Activated B cell treated with CpG ODN at 0.5 μM for 24 hours (primary cell): ENCODE results near the gene BRIP1. TPM values are rescaled to one million over a fixed set of nuclear protein-coding genes. Genes with fewer than 3 reads are reported as not detected.
"Not testable (repeated sequence)": the region's sequence is repeated elsewhere in the genome, so short reads cannot be mapped to it uniquely, and the experiment has no call there.

Source experiments
- ATAC-seq: fragments of 200-7000 bp; cut with Tn5 transposase; one replicate; pipeline ENCODE4 v1.10.0; 2021; ENCODE audit warnings: low read depth, mild to moderate bottlenecking, moderate library complexity
- CTCF ChIA-PET: fragments of 350-600 bp; sonication (Branson Sonifier 250); formaldehyde crosslinking; loops from one replicate; lab custom pipeline; 2021; ENCODE audit warnings: antibody characterized with exemption; lab: Charles Lee
- POLR2A ChIA-PET: fragments of 350-600 bp; sonication (Branson Sonifier 250); formaldehyde crosslinking; loops from one replicate; lab custom pipeline; 2021; ENCODE audit warnings: antibody characterized with exemption; lab: Charles Lee
- DNase-seq: peaks from one replicate; pipeline ENCODE4 v3.0.0; 2022
- H3K27ac Mint-ChIP-seq: one replicate; pipeline ENCODE4 v1.8.0; 2020; ENCODE audit warnings: mixed read lengths
- H3K27me3 Mint-ChIP-seq: one replicate; pipeline ENCODE4 v1.8.0; 2021; ENCODE audit warnings: mixed read lengths
- H3K36me3 Mint-ChIP-seq: one replicate; pipeline ENCODE4 v1.8.0; 2021; ENCODE audit warnings: low read depth, mixed read lengths
- H3K4me1 Mint-ChIP-seq: one replicate; pipeline ENCODE4 v1.8.0; 2021; ENCODE audit warnings: mixed read lengths
- H3K4me3 Mint-ChIP-seq: one replicate; pipeline ENCODE4 v1.8.0; 2020; ENCODE audit warnings: mild to moderate bottlenecking, mixed read lengths
- H3K9me3 Mint-ChIP-seq: one replicate; pipeline ENCODE4 v1.8.0; 2020; ENCODE audit warnings: mixed read lengths
- intact Hi-C: fragments of 100-400 bp; cut with micrococcal nuclease; formaldehyde crosslinking; loops from one replicate; pipeline ENCODE4 v1.15.1; 2024
- total RNA-seq: library from RNA; stranded (reverse); gene quantifications from 2 replicates; pipeline ENCODE4 v1.2.3, GENCODE V29; 2022
- TF ChIP-seq, protein P1 (sequence below): fragments of 200-600 bp; IDR thresholded peaks from one replicate; pipeline ENCODE4 v1.8.0; 2022; ENCODE audit warnings: antibody characterized with exemption, mild to moderate bottlenecking

Gene BRIP1
- total RNA-seq, 1 donor from 2014 or later = 2.5 TPM

DNA sequence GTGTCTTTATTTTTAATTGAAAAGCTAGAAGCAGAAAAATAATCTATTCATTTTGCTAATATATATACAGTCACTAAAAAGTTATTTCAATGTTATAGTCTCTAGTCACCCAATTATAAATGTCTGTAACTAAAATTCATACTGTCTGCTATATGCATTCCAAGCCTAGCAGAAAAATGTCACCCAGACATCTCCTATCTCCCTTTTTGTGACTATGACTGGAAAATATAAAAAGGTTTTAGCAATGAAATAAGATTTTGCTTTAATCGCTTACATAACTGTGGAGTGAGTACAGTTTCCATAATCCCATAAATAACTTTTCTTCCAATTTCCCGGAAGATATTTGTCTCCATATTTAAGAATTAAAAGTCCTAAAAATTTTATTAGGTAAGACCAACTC, 88.6 kb downstream of the BRIP1 start:
- POLR2A ChIA-PET = no interaction called here
- CTCF ChIA-PET = no interaction called here
- Mint-ChIP-seq H3K27ac (no peak overlapping the region), H3K9me3 (peaks cover 13% of the 10 kb centered on the region), H3K27me3 (no peaks in the 10 kb centered on the region), H3K4me3 (no peak overlapping the region), H3K4me1 (peaks cover 8% of the 10 kb centered on the region), H3K36me3 (peaks cover 3% of the 10 kb centered on the region)
- TF ChIP-seq, protein P1, sequence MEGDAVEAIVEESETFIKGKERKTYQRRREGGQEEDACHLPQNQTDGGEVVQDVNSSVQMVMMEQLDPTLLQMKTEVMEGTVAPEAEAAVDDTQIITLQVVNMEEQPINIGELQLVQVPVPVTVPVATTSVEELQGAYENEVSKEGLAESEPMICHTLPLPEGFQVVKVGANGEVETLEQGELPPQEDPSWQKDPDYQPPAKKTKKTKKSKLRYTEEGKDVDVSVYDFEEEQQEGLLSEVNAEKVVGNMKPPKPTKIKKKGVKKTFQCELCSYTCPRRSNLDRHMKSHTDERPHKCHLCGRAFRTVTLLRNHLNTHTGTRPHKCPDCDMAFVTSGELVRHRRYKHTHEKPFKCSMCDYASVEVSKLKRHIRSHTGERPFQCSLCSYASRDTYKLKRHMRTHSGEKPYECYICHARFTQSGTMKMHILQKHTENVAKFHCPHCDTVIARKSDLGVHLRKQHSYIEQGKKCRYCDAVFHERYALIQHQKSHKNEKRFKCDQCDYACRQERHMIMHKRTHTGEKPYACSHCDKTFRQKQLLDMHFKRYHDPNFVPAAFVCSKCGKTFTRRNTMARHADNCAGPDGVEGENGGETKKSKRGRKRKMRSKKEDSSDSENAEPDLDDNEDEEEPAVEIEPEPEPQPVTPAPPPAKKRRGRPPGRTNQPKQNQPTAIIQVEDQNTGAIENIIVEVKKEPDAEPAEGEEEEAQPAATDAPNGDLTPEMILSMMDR = no peak
- intact Hi-C loops = no loop called here
- ATAC-seq (no peak), DNase-seq (no peak)

GRCh38 chr17:61774087-61774486, 89.2 kb downstream of the BRIP1 start:
- CTCF ChIA-PET, H3K4me3 Mint-ChIP-seq, H3K4me1 Mint-ChIP-seq, DNase-seq, H3K27ac Mint-ChIP-seq, intact Hi-C loops, H3K36me3 Mint-ChIP-seq, POLR2A ChIA-PET, H3K27me3 Mint-ChIP-seq, ATAC-seq: not testable (repeated sequence)
- H3K9me3 Mint-ChIP-seq = peaks cover 15% of the 10 kb centered on the region

GRCh38 chr17:61770752-61771533, 92.4 kb downstream of the BRIP1 start:
- Mint-ChIP-seq H3K4me3 (no peak overlapping the region), H3K9me3 (peaks cover 18% of the 10 kb centered on the region), H3K27ac (no peak overlapping the region), H3K4me1 (no peaks in the 10 kb centered on the region), H3K36me3 (peaks cover 5% of the 10 kb centered on the region), H3K27me3 (no peaks in the 10 kb centered on the region)
- DNase-seq (no peak), ATAC-seq (no peak)
- ChIA-PET CTCF (no interaction called here), POLR2A (no interaction called here)
- intact Hi-C loops = no loop called here
- TF ChIP-seq, protein P1 = no peak

GRCh38 chr17:61770043-61770442, 93.3 kb downstream of the BRIP1 start:
- ChIA-PET CTCF (no interaction called here), POLR2A (no interaction called here)
- intact Hi-C loops = no loop called here
- no peaks in the 10 kb centered on the region for H3K4me1 Mint-ChIP-seq
- no peak overlapping the region for H3K4me3 Mint-ChIP-seq
- TF ChIP-seq, protein P1 = no peak
- H3K9me3 Mint-ChIP-seq = peaks cover 18% of the 10 kb centered on the region
- DNase-seq (no peak), ATAC-seq (no peak)
- H3K36me3 Mint-ChIP-seq = peaks cover 5% of the 10 kb centered on the region
- H3K27me3 Mint-ChIP-seq = no peaks in the 10 kb centered on the region
- H3K27ac Mint-ChIP-seq = no peak overlapping the region

DNA sequence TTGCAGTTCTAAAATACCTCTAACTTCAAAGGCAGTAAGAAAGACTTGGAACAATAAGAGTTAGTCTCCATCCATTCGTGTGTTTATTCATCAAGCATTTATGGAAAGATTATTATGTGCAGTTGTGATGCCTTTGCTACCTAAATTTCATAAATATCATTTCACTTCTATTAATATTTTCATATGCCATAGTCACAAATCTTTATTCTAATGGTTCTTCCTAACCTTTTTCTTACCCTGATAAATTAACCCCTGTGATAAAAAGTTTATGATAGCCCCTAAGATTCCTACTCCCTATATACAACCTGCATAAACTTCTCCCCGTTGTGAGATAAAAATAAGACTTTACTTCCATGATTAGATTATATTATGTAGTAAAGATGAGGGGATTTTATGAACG, 94.9 kb downstream of the BRIP1 start:
- no peaks in the 10 kb centered on the region for H3K4me1 Mint-ChIP-seq
- no peaks in the 10 kb centered on the region for H3K27me3 Mint-ChIP-seq
- peaks cover 16% of the 10 kb centered on the region for H3K9me3 Mint-ChIP-seq
- peaks cover 5% of the 10 kb centered on the region for H3K36me3 Mint-ChIP-seq
- intact Hi-C loops = no loop called here
- DNase-seq = no peak
- H3K27ac Mint-ChIP-seq = no peak overlapping the region
- TF ChIP-seq, protein P1 = no peak
- no peak overlapping the region for H3K4me3 Mint-ChIP-seq
- no peak for ATAC-seq
- ChIA-PET CTCF (no interaction called here), POLR2A (no interaction called here)
